Measurements from ENCODE around the gene ENDOD1. TPM values are rescaled to one million over a fixed set of nuclear protein-coding genes. Genes with fewer than 3 reads are reported as not detected.

Gene ENDOD1
- polyA plus RNA-seq, 1 experiment: 12.1 TPM

- Histone ChIP-seq H3K27ac (ENCODE audit: low read depth, low read length) (no peak overlapping the region), H3K27me3 (ENCODE audit: control insufficient read depth, insufficient read depth, low read length) (no peaks in the 10 kb centered on the region), H3K9me3 (ENCODE audit: control insufficient read depth, insufficient read depth, low read length) (no peaks in the 10 kb centered on the region; the same call in 1 of the 2 replicates), H3K4me3 (ENCODE audit: low read depth, low read length) (no peak overlapping the region)
- no peak for TF ChIP-seq CTCF (IDR thresholded peaks at IDR 0.05; ENCODE audit: low read depth, low read length)
- POLR2A ChIA-PET: no interaction called here
- CTCF ChIA-PET: interaction anchor here (0.8 to 15.4 kb wide), 5 partner anchors 59 to 906 kb away, joined by 3 to 284 read pairs (median 40); partner anchors contain the start of genes ENDOD1 and SRSF8
- DNase-seq (ENCODE audit: low read depth, low spot score): no peak
These were observed 59.3 kb downstream of the ENDOD1 start for GRCh38 chr11:95148938-95149337.

GRCh38 chr11:95149651-95150364, 60.2 kb downstream of the ENDOD1 start:
- POLR2A ChIA-PET: interaction anchor here (0.6 to 0.8 kb wide), 2 partner anchors 82 to 180 kb away, joined by 3 read pairs; no protein-coding TSS in a partner anchor
- no peaks in the 10 kb centered on the region for H3K27me3 ChIP-seq (ENCODE audit: control insufficient read depth, insufficient read depth, low read length)
- H3K9me3 ChIP-seq (ENCODE audit: control insufficient read depth, insufficient read depth, low read length): no peaks in the 10 kb centered on the region; the same call in 1 of the 2 replicates
- CTCF ChIA-PET: interaction anchor here (0.8 to 15.4 kb wide), 7 partner anchors 20 to 905 kb away, joined by 3 to 284 read pairs (median 4); partner anchors contain the start of gene SRSF8
- TF ChIP-seq CTCF (IDR thresholded peaks at IDR 0.05; ENCODE audit: low read depth, low read length): no peak
- H3K27ac ChIP-seq (ENCODE audit: low read depth, low read length): no peak overlapping the region
- DNase-seq (ENCODE audit: low read depth, low spot score): no peak
- H3K4me3 ChIP-seq (ENCODE audit: low read depth, low read length): no peak overlapping the region

- peak; percentile 78 for TF ChIP-seq CTCF (IDR thresholded peaks at IDR 0.05; ENCODE audit: low read depth, low read length)
- H3K27ac ChIP-seq (ENCODE audit: low read depth, low read length): no peak overlapping the region
- no peaks in the 10 kb centered on the region for H3K27me3 ChIP-seq (ENCODE audit: control insufficient read depth, insufficient read depth, low read length)
- POLR2A ChIA-PET: interaction anchor here (0.8 kb wide), 1 partner anchor 84 kb away, joined by 3 read pairs; no protein-coding TSS in a partner anchor
- peak overlapping the region; percentile 51 for H3K4me3 ChIP-seq (ENCODE audit: low read depth, low read length)
- CTCF ChIA-PET: interaction anchor here (0.5 to 15.4 kb wide), 25 partner anchors 9 to 1274 kb away, joined by 3 to 284 read pairs (median 3); partner anchors contain the start of genes ENDOD1 and SRSF8
- H3K9me3 ChIP-seq (ENCODE audit: control insufficient read depth, insufficient read depth, low read length): no peaks in the 10 kb centered on the region; the same call in 1 of the 2 replicates
- DNase-seq (ENCODE audit: low read depth, low spot score): peak; percentile 66
These were observed 61.5 kb downstream of the ENDOD1 start for GRCh38 chr11:95150956-95151684.

DNA sequence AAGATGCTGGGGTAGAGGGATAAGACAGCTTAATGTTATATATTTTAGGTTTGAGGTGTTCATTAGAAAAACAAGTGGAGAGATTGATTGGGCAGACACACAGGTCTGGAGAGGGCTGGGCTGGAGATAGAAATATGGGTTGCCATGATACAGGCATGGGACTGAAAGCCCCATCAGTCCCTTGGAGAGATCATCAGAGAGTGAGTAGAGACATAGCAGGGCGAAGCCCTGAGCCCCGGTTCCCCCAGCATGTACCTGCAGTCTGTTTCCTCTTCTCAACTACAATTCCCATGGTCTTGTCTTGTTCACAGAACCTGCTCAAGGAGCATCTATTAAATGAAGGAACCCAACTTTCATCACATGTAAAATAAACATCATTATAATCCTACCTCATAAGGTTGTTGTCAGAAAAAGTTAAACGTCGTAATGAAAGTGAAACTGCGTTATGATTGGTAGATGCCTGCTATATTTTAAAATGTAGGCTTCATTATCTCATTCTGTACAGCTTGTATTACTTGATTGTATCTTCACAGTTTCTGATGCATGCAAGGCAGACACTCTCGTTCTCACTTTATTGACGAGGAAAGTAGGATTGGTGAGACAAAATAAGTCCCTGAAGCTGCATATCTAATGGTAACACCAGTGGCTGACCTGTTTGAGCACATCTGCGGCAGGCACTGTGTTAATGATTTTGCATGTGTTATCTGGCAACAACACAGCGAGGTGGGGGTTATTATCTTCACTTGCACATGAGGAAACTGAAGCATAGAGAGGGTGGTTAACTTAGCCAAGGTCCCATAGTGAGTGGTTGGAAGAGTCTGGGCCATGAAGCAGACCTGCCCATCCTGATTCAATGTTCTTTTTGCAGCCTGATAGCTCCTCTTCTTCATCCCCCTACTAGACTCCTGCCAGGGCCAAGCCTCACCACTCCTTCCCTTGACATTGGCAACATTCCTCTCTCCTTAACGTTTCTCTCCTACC, 63.5 kb downstream of the ENDOD1 start:
- Histone ChIP-seq H3K27me3 (ENCODE audit: control insufficient read depth, insufficient read depth, low read length) (no peaks in the 10 kb centered on the region), H3K9me3 (ENCODE audit: control insufficient read depth, insufficient read depth, low read length) (no peaks in the 10 kb centered on the region; the same call in 1 of the 2 replicates), H3K4me3 (ENCODE audit: low read depth, low read length) (no peak overlapping the region), H3K27ac (ENCODE audit: low read depth, low read length) (no peak overlapping the region)
- DNase-seq (ENCODE audit: low read depth, low spot score): no peak
- ChIA-PET CTCF (interaction anchor here (0.7 to 15.4 kb wide), 14 partner anchors 46 to 1272 kb away, joined by 3 to 284 read pairs (median 4); partner anchors contain the start of gene SRSF8), POLR2A (no interaction called here)
- TF ChIP-seq CTCF (IDR thresholded peaks at IDR 0.05; ENCODE audit: low read depth, low read length): no peak
